LNCAP (cell line): Measurements from ENCODE around the gene ZMYND15.

Experiments used
- TF ChIP-seq, protein P1 (sequence below): fragments of 450-650 bp; IDR thresholded peaks from 2 replicates; pipeline ENCODE4 v1.5.1; 2017; ENCODE audit warnings: mild to moderate bottlenecking

Gene ZMYND15, protein sequence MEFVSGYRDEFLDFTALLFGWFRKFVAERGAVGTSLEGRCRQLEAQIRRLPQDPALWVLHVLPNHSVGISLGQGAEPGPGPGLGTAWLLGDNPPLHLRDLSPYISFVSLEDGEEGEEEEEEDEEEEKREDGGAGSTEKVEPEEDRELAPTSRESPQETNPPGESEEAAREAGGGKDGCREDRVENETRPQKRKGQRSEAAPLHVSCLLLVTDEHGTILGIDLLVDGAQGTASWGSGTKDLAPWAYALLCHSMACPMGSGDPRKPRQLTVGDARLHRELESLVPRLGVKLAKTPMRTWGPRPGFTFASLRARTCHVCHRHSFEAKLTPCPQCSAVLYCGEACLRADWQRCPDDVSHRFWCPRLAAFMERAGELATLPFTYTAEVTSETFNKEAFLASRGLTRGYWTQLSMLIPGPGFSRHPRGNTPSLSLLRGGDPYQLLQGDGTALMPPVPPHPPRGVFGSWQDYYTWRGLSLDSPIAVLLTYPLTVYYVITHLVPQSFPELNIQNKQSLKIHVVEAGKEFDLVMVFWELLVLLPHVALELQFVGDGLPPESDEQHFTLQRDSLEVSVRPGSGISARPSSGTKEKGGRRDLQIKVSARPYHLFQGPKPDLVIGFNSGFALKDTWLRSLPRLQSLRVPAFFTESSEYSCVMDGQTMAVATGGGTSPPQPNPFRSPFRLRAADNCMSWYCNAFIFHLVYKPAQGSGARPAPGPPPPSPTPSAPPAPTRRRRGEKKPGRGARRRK

DNA sequence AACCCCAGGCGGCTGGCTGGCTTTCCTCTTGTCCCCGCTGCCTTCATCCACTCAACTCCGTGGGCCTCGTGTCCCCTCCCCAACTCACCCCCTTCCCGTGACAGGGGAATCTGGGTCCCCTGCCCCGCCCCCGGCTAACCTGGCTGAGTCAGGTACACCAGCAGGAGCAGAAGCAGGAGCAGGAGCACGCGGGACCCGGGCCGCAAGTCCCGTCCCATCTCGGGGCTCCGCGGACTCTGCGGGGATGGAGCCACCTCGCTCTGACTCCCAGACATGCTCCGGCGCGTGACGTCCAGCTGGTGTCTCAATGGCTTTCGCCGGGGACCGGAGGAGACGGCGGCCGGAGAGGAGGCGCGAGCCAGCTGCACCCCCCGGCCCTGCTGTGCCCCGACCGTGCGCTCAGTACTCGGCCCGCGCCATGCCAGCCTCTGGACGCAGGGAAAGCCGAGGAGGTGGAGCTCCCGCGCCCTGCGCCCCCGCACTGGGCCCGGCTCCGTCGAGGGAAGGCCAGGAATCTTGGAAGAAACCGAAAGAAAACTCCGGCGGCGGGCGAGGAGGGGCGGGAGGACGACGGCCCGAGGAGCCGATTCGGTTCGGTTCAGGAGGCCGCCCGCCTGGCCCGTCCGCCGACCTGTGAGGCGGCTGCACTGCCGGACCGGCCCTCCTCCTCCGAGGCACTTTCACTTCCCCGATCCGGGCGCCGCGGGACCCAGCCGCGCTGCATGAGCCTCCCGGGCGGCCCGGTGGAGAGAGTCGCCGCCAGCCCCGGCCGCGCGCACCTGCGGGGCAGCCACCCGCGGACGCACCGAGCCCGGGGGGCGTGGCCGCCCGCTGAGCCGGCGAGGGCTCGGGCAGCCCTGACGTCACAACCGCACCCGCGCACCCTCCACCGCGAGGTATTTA lies at the start of gene ZMYND15, which contains the start of gene CXCL16:
ZMYND15 (plus strand) TSS at position 712 of the 903 bp plus-strand sequence. CDS start 716 bp downstream, outside the sequence.
CXCL16 (minus strand) TSS at position 807 of the 903 bp plus-strand sequence; CDS start at position 218, 589 bp downstream.
- TF ChIP-seq, protein P1, sequence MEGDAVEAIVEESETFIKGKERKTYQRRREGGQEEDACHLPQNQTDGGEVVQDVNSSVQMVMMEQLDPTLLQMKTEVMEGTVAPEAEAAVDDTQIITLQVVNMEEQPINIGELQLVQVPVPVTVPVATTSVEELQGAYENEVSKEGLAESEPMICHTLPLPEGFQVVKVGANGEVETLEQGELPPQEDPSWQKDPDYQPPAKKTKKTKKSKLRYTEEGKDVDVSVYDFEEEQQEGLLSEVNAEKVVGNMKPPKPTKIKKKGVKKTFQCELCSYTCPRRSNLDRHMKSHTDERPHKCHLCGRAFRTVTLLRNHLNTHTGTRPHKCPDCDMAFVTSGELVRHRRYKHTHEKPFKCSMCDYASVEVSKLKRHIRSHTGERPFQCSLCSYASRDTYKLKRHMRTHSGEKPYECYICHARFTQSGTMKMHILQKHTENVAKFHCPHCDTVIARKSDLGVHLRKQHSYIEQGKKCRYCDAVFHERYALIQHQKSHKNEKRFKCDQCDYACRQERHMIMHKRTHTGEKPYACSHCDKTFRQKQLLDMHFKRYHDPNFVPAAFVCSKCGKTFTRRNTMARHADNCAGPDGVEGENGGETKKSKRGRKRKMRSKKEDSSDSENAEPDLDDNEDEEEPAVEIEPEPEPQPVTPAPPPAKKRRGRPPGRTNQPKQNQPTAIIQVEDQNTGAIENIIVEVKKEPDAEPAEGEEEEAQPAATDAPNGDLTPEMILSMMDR = no peak

DNA sequence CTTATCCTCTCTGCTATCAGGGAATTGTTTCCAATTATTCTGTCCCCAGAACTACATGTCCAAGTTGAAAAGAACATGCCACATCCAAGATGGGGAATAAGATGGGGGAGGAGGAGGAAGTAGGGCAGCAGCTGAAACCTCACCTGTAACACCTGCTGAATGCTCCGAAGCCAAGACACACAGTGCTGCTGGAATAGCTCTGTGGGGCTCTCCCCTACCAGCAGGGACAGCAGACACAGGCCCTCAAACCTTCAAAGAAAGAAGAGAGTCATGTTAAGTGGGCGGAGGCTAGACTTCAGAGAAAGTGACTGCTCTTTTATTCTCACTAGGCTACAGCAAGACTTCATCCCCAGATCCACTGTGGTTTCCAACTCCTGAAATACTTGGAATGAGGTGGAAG lies 48.9 kb upstream of the ZMYND15 start:
- TF ChIP-seq, protein P1 = no peak

DNA sequence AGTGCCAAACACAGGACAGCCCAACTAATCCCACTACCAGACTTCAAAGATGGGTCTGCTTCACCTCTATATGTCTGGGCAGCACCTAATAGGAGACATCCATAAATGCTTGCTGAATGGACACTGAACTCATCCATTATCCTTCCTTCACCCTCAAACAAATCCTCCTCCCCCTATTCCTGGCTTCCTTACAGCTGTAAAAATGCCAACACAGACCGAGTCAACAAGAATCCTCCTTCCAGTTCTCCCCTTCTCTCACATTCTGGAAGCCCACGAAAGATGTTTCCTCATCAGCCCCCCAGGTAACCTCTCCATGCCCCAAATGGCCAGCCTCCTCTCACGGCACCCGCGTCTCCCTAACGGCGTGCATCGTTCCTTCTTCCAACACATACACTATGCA lies 47.9 kb upstream of the ZMYND15 start:
- TF ChIP-seq, protein P1 = no peak

DNA sequence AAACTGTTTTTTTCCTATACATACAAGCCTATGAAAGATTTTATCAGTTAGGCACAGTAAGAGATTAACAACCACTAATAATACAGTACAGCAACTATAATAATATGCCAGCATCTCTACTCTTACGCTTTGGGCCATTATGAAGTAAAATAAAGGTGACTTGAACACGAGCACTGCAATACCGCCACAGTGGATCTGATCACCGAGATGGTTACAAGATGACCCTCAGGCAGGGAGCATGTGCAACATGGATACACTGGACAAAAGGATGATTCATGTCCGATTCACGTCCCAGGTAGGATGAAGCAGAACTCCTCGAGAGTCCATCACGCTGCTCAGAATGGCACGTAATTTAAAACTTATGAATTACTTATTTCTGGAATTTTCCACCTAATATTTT lies 46.2 kb upstream of the ZMYND15 start:
- TF ChIP-seq, protein P1 = no peak

DNA sequence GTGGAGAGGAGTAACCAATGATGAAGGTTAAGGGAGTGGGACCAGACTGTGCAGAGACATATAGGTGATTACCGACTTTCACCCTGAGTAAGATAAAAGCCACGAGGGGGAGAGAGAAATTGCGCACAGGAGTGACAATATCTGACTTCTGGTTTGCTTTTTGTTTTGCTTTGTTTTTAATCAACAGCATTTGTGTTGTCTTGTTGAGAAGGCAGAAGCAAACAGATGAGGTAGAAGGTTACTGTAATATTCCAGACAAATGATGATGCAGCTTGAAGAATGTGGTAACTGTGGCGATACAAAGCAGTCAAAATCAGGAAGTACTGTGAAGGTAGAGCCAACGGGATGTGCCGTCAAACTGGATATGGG lies 43.2 kb upstream of the ZMYND15 start:
- TF ChIP-seq, protein P1 = no peak

DNA sequence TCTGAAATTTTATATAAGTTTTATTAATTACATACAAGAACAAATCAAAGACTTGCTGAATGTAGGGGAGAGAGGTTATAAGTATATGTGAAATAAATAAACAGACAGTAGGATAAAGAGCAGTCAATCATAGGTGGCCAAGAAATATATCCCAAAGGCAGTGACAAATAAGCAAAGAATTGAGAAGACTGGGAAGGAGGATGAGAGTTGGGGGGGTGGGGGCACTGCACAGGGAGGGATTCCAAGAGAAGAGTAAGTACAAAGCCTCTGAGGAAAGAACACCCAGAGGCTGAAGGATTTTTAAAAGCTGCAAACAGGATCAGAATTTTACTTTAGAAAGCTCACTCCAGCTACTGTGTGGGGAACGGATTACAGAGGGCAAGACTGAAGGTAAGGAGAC lies 38.5 kb upstream of the ZMYND15 start:
- TF ChIP-seq, protein P1 = no peak

DNA sequence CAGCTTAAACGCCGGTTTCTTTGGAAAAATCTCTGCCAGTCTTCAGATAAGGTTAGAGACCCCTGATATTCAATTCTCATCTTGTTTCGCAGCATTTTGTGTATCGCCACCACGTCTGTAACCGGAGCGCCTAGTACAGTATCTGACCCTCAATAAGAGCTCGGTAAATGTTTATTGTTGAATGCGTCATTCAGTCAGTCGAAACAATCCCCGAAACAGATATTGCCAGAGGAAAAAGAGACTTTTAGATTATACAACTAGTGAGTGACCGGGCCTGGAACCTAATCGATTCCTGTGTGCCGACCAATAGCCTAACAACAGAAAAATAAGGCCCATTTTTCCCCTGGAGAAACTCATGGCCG lies 36.3 kb upstream of the ZMYND15 start:
- TF ChIP-seq, protein P1 = no peak
